GM21717 (cell line): Measurements from ENCODE around the gene LRMDA.
"Not testable (repeated sequence)": the region's sequence is repeated elsewhere in the genome, so short reads cannot be mapped to it uniquely, and the experiment has no call there.

Source experiments
- ATAC-seq: cut with Tn5 transposase; IDR thresholded peaks from one replicate; pipeline ENCODE4 v1.9.1; 2021; ENCODE audit warnings: mild to moderate bottlenecking, moderate library complexity; ENCODE audit not compliant: unreplicated experiment

LRMDA gene

GRCh38 chr10:75605096-75605495, 173.7 kb downstream of the LRMDA start:
- no peak for ATAC-seq

DNA sequence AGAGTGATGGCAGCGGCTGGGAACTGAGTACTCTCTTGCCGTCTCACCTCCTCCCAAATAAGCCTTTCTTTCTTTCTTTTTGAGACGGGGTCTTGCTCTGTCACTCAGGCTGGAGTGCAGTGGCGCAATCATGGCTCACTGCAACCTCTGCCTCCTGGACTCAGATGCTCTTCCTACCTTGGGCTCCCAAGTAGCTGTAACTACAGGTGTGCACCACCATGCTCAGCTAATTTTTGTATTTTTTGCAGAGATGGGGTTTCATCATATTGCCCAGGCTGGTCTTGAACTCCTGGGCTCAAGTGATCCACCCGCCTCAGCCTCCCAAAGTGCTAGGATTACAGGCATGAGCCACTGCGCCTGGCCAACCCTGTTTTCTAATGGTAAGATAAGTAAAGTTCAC, 174.4 kb downstream of the LRMDA start:
- not testable (repeated sequence) for ATAC-seq

DNA sequence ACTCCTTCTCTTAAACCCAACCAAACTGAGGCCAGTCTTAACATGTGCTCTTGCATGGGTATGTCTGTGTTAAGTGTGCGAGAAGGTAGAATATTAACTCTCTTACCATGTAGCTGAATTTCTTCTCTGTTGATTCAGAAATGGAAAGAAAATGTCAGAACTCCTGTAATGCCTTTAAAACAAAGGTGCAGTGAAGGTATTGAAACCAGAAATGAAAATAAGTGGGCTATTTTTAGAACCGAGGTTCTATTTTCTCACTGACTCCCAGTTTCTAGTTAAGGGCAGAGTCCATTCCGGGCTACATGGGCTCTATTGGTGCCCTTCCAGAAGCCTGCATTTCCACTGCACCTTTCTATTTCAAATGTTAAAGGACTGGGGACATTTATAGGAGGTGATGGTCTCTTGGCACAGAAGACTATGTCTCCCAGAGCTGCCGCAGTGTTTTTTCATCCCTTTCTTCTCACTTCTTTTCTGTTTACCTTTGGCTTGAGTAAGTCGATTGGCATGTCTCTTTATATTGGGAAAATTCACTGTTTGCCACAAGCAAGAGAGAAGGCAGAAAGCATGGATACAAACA, 174.9 kb downstream of the LRMDA start:
- no peak for ATAC-seq

- ATAC-seq, result no peak
Observed at GRCh38 chr10:75607576-75607975, 176.2 kb downstream of the LRMDA start.

- no peak for ATAC-seq
Observed at GRCh38 chr10:75610183-75610582, 178.8 kb downstream of the LRMDA start.

DNA sequence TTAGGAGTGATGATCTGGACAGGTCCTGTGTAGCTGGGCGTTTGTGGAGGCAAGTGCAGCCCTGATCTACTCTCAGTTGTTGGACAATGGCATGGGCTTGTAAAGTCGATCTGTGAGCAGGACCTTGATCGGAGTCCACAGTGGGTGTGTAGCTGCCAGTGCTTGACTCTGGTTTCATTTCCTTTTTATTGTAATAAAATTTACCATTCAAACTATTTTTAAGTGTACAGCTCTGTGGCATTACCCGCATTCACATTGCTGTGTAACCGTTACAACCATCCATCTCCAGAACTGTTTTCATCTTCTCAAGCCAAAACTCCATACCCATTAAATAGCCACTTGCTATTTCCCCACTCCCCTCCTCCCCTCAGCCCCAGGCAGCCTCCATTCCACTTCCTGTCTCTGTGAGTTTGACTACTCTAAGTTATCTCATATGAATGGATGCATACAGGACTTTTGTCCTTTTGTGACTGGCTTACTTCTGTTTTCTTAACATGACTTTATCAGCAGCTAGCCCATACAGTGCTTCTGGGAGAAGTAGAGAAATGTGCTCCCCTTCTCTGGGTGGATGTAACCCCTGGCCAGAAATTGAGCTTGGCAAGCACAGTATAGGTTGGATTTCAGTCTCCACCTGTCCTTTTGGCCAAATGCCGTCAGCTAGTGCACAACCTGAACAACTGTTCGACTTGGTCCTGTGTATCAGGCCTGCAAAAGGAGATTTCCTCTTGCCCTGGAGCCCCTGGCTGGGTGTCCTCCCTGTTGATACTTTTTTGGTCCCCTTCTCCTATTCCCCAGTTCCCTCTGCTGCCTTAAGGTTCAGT, 180.0 kb downstream of the LRMDA start:
- no peak for ATAC-seq

GRCh38 chr10:75611993-75612372, 180.6 kb downstream of the LRMDA start:
- ATAC-seq, result no peak

GRCh38 chr10:75612904-75613684, 181.7 kb downstream of the LRMDA start:
- ATAC-seq, result no peak

GRCh38 chr10:75613685-75614504, 182.5 kb downstream of the LRMDA start:
- no peak for ATAC-seq

DNA sequence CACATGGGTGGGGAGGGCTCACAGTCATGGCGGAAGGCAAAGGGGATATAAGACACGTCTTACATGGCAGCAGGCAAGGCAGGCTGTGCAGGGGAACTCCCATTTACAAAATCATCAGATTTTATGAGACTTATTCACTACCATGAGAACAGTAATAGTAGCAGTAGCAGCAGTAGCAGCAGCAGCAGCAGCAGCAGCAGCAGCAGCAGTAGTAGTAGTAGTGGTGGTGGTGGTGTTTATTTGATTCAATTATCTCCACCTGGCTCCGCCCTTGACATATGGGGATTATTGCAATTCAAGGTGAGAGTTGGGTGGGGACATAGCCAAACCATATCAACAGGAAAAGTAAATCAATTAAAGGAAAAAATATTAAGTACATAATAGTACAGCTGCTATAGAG, 184.7 kb downstream of the LRMDA start:
- ATAC-seq, result no peak

- no peak for ATAC-seq
Observed at GRCh38 chr10:75616874-75617478, 185.6 kb downstream of the LRMDA start.

DNA sequence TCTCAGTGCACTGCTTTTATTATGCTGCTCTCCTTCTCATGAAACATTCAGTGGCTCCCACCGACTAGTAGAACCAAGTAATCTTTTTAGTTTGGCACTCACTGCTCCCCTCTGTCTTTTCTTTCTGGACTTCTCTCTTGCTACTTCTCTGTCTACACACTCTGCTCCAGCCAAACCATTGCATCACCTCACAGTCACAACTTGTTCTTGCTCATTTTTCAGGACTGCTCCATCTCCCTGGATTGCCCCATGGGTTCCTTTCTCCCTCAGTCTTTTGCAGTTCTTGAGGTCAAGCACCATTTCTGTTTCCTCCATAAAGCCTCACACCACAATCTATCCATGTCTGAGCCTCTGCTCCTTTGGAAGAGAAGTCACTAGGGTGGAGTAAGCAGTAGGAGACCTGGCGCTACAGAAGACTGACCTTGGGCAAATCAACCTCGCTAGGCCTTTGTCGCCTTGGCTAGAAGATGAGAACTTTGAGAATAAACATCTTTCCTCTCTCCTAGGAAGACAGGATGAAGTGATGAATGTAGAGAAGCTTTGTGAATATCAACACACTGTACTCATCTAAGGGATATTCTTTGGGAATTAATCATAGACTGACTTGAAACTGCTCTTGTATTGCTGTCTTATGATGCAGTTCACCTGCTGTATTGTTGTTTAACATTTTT, 186.2 kb downstream of the LRMDA start:
- no peak for ATAC-seq

GRCh38 chr10:75619635-75620034, 188.2 kb downstream of the LRMDA start:
- ATAC-seq, result no peak

GRCh38 chr10:75620356-75620755, 188.9 kb downstream of the LRMDA start:
- no peak for ATAC-seq

DNA sequence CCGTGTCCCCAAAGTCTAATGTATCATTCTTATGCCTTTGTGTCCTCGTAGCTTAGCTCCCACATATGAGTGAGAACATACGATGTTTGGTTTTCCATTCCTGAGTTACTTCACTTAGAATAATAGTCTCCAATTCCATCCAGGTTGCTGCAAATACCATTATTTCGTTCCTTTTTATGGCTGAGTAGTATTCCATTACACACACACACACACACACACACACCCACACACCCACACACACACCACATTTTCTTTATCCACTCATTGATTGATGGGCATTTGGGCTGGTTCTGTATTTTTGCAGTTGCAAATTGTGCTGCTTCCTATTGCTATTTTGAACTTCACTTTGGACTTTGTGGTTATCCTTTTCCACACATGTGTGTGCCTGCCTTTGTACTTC, 189.6 kb downstream of the LRMDA start:
- not testable (repeated sequence) for ATAC-seq

- no peak for ATAC-seq
Observed at GRCh38 chr10:75622503-75622902, 191.1 kb downstream of the LRMDA start.

DNA sequence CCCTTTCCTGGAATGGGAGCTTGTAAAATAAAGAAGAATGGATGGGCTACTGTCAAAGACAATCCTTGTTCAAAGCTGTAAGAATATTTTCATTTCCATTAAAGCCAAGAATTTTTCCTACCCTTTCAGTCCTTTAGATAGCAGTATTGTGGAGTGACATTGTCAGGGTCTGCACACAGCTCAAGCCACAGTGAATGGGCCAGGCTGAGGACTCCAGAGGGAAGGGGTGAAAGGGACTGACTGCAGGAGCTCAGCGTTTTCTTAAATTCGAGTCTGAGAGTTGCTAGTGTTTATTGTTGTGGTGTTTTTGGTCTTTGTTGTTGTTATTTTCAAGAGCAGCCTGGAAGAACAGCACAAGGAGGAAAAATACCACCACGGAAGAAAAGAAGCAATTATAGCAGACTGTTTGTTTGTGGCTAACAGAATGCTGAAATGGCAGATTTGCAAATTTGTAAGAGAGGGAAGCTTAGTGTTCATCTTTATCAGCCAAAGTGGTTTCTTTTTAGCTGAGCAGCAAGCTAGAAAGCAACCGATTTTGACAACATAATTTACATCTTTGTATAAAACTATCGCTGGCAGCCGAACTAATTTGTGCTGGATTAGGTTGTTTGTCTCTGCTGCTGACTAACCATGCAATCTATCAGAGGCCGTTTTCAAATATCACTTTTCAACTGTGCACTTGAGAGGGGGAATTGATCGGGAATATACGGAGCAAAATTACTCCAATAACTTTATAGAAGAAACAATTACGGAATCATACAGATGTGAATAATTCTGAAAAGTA, 192.1 kb downstream of the LRMDA start:
- no peak for ATAC-seq

- ATAC-seq, result no peak
Observed at GRCh38 chr10:75624638-75625037, 193.2 kb downstream of the LRMDA start.

GRCh38 chr10:75630746-75631145, 199.3 kb downstream of the LRMDA start:
- no peak for ATAC-seq
